Naive thymus-derived CD4-positive, alpha-beta T cell (primary cell): ENCODE measurements around the gene GAPVD1. TPM values are rescaled to one million over a fixed set of nuclear protein-coding genes. Genes with fewer than 3 reads are reported as not detected.

Experiments
- ATAC-seq: fragments of 150-1000 bp; cut with Tn5 transposase; 2 replicates; pipeline ENCODE4 v1.10.0; 2021; ENCODE audit warnings: mild to moderate bottlenecking, moderate library complexity
- CTCF ChIA-PET: fragments of 350-600 bp; sonication (Branson Sonifier 250); formaldehyde crosslinking; loops from one replicate; lab custom pipeline; 2021; ENCODE audit warnings: antibody characterized with exemption; lab: Charles Lee
- POLR2A ChIA-PET: fragments of 350-600 bp; sonication (Branson Sonifier 250); formaldehyde crosslinking; loops from one replicate; lab custom pipeline; 2021; ENCODE audit warnings: antibody characterized with exemption, inconsistent platforms; lab: Charles Lee
- DNase-seq, 9 donors: peaks; one replicate each; pipeline versions ENCODE4 v3.0.0 to v3.0.0-alpha.2; 2020 to 2022; ENCODE audit warnings: mixed read lengths in 1 of 9
- H3K27ac ChIP-seq: one replicate; pipeline ENCODE4 v1.7.0; 2013; ENCODE audit warnings: mild to moderate bottlenecking, low read depth, low read length, moderate library complexity
- H3K27me3 ChIP-seq, 2 donors: one replicate each; pipeline ENCODE4 v1.7.0; 2013; ENCODE audit warnings: low read length in 2 of 2, mild to moderate bottlenecking in 2 of 2, moderate library complexity in 2 of 2; ENCODE audit not compliant: control insufficient read depth in 2 of 2, insufficient read depth in 2 of 2
- H3K36me3 ChIP-seq, 3 experiments: 1 replicate in 2 of 3; 2 replicates in 1 of 3; pipeline ENCODE4 v1.7.0; 2013; ENCODE audit warnings: low read length in 3 of 3, mild to moderate bottlenecking in 3 of 3, moderate library complexity in 1 of 3; ENCODE audit not compliant: insufficient read depth in 3 of 3, control insufficient read depth in 2 of 3
- H3K4me1 ChIP-seq, 2 donors: one replicate each; pipeline ENCODE4 v1.7.0; 2013; ENCODE audit warnings: low read length in 2 of 2, mild to moderate bottlenecking in 2 of 2, moderate library complexity in 1 of 2; ENCODE audit not compliant: control insufficient read depth in 2 of 2, insufficient read depth in 2 of 2
- H3K4me3 ChIP-seq: 2 replicates; pipeline ENCODE4 v1.7.0; 2013; ENCODE audit warnings: mild to moderate bottlenecking, low read length
- H3K9me3 ChIP-seq, 3 experiments: 1 replicate in 2 of 3; 2 replicates in 1 of 3; pipeline ENCODE4 v1.7.0; 2013; ENCODE audit warnings: low read length in 3 of 3; ENCODE audit not compliant: control insufficient read depth in 2 of 3
- H3K27ac Mint-ChIP-seq, 9 donors: one replicate each; pipeline ENCODE4 v1.8.0; 2020 to 2022; ENCODE audit warnings: mixed read lengths in 9 of 9, mild to moderate bottlenecking in 8 of 9, moderate library complexity in 5 of 9, inconsistent platforms in 2 of 9
- H3K27me3 Mint-ChIP-seq, 5 donors: one replicate each; pipeline ENCODE4 v1.8.0; 2021 to 2022; ENCODE audit warnings: mixed read lengths in 5 of 5, mild to moderate bottlenecking in 1 of 5
- H3K36me3 Mint-ChIP-seq, 5 donors: one replicate each; pipeline ENCODE4 v1.8.0; 2020 to 2022; ENCODE audit warnings: mixed read lengths in 5 of 5, mild to moderate bottlenecking in 3 of 5, inconsistent platforms in 1 of 5
- H3K4me1 Mint-ChIP-seq, 7 donors: one replicate each; pipeline ENCODE4 v1.8.0; 2020 to 2022; ENCODE audit warnings: mixed read lengths in 7 of 7, mild to moderate bottlenecking in 3 of 7, inconsistent platforms in 1 of 7
- H3K4me3 Mint-ChIP-seq, 10 donors: one replicate each; pipeline ENCODE4 v1.8.0; 2020 to 2022; ENCODE audit warnings: mild to moderate bottlenecking in 10 of 10, mixed read lengths in 10 of 10, moderate library complexity in 6 of 10, inconsistent platforms in 2 of 10
- H3K9me3 Mint-ChIP-seq, 11 donors: one replicate each; pipeline ENCODE4 v1.8.0; 2020 to 2022; ENCODE audit warnings: mixed read lengths in 11 of 11, mild to moderate bottlenecking in 4 of 11, inconsistent platforms in 1 of 11, moderate library complexity in 1 of 11
- intact Hi-C, 2 donors: fragments of 100-400 bp; cut with micrococcal nuclease; formaldehyde crosslinking; loops; one replicate each; pipeline ENCODE4 v1.15.1; 2023
- polyA plus RNA-seq, 2 donors: library from polyadenylated mRNA; unstranded; fragments of 300-500 nt; fragmentation: Illumina TruSeq; gene quantifications; one replicate each; pipeline ENCODE4 v1.2.3, GENCODE V29; 2021
- total RNA-seq, 6 experiments: library from RNA in 5 of 6; stranded (reverse) in 5 of 6; gene quantifications; 1 replicate in 5 of 6; 2 replicates in 1 of 6; pipeline ENCODE4 v1.2.3 and lab custom pipeline; 2021 to 2026

The GAPVD1 gene
- total and polyA plus RNA-seq, 7 experiments from 2014 or later: 39.6 to 68.9 (median 61.7) TPM

DNA sequence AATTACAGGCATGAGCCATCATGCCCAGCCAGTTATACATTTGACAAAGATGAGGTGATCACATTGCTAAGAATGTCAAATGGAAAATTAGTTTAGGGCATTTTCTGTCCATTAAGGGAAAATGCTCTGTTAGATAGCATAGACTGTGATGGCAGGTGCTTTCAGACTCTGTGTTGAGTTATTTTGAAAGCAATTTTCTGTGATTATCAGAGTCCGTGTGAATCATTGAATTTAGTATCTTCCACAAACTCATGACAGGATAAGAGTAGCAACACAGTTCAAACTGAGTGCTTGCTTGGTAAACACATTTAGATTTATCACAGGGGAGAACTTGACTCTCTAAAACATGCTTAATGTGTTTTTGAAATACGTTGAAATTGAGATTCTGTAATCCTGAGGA, 69.0 kb downstream of the GAPVD1 start:
- Mint-ChIP-seq H3K4me1 (peaks cover 0 to 11% (median 0%) of the 10 kb centered on the region in 7 donors), H3K9me3 (no peaks in the 10 kb centered on the region), H3K27me3 (no peaks in the 10 kb centered on the region), H3K36me3 (peaks cover 10 to 53% (median 31%) of the 10 kb centered on the region in 5 donors), H3K4me3 (no peak overlapping the region), H3K27ac (no peak overlapping the region)
- Histone ChIP-seq H3K9me3 (no peaks in the 10 kb centered on the region), H3K27me3 (no peaks in the 10 kb centered on the region), H3K4me1 (no peaks in the 10 kb centered on the region), H3K36me3 (peaks cover 5 to 65% (median 20%) of the 10 kb centered on the region in 3 experiments), H3K27ac (no peak overlapping the region), H3K4me3 (no peak overlapping the region)
- ChIA-PET CTCF (no interaction called here), POLR2A (interaction anchor here (0.9 kb wide), 1 partner anchor 135 kb away, joined by 4 read pairs; no protein-coding TSS in a partner anchor)
- ATAC-seq (no peak), DNase-seq (no peak)
- intact Hi-C loops: no loop called here

DNA sequence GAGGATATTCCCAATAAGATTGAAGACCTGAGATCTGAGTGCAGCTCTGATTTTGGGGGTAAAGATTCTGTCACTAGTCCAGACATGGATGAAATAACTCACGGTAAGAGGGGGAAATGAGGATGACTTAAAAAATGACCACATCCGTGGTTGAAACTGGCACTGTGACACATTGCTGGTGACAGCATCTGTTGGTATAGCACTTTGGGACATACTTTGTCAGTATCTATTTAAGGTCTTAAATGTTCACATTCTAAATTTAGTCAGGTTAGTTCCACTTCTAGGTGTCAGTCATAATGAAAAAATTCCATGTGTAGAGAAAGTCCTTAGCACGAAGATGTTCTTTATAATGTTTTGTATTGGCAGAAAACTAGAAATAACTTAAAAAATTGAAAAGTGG, 70.9 kb downstream of the GAPVD1 start:
- no peaks in the 10 kb centered on the region for H3K9me3 Mint-ChIP-seq
- CTCF ChIA-PET: interaction anchor here (0.6 kb wide), 1 partner anchor 81 kb away, joined by 3 read pairs; no protein-coding TSS in a partner anchor
- peak overlapping the region in 3 of 9 donors; percentile 6 to 46 (median 44) for H3K27ac Mint-ChIP-seq
- POLR2A ChIA-PET: no interaction called here
- Histone ChIP-seq H3K4me3 (no peak overlapping the region), H3K9me3 (no peaks in the 10 kb centered on the region), H3K27me3 (no peaks in the 10 kb centered on the region), H3K27ac (no peak overlapping the region), H3K4me1 (no peaks in the 10 kb centered on the region), H3K36me3 (peaks cover 5 to 64% (median 20%) of the 10 kb centered on the region in 3 experiments)
- H3K36me3 Mint-ChIP-seq: peaks cover 10 to 43% (median 30%) of the 10 kb centered on the region in 5 donors
- no peak for DNase-seq
- H3K27me3 Mint-ChIP-seq: no peaks in the 10 kb centered on the region
- ATAC-seq: no peak
- no peak overlapping the region for H3K4me3 Mint-ChIP-seq
- H3K4me1 Mint-ChIP-seq: peaks cover 0 to 11% (median 0%) of the 10 kb centered on the region in 7 donors
- intact Hi-C loops: no loop called here

DNA sequence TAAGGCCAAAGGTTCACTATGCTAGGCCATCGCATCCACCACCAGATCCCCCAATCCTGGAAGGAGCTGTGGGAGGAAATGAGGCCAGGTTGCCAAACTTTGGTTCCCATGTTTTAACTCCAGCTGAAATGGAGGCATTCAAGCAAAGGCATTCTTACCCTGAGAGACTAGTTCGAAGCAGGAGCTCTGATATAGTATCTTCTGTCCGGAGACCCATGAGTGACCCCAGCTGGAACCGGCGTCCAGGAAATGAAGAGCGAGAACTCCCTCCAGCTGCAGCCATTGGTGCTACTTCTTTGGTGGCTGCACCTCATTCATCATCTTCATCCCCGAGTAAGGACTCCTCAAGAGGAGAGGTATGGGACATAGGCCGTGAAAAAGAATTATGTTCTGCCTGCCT, 75.6 kb downstream of the GAPVD1 start:
- no peak overlapping the region for H3K4me3 ChIP-seq
- Mint-ChIP-seq H3K4me3 (no peak overlapping the region), H3K36me3 (peaks cover 12 to 56% (median 27%) of the 10 kb centered on the region in 5 donors), H3K27me3 (no peaks in the 10 kb centered on the region), H3K27ac (no peak overlapping the region), H3K9me3 (no peaks in the 10 kb centered on the region), H3K4me1 (peaks cover 0 to 4% (median 0%) of the 10 kb centered on the region in 7 donors)
- no peak for ATAC-seq
- DNase-seq: no peak
- CTCF ChIA-PET: no interaction called here
- intact Hi-C loops: no loop called here
- no peaks in the 10 kb centered on the region for H3K9me3 ChIP-seq
- no peaks in the 10 kb centered on the region for H3K4me1 ChIP-seq
- POLR2A ChIA-PET: no interaction called here
- peaks cover 6 to 72% (median 11%) of the 10 kb centered on the region in 3 experiments for H3K36me3 ChIP-seq
- no peaks in the 10 kb centered on the region for H3K27me3 ChIP-seq
- H3K27ac ChIP-seq: no peak overlapping the region

DNA sequence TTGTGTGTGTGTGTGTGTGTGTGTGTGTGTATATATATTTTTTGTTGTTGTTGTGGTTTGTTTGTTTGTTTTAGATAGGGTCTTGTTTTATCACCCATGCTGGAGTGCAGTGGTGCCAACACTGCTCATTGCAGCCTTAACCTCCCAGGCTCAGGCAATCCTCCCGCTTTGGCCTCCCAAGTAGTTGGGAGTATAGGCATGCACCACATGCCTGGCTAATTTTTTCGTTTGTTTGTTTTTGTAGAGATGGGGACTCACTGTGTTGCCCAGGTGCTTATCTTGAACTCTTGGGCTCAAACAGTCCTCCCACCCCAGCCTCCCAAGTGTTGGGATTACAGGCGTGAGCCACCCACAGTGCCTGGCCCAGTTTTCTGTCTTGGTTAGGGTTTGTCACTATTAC, 77.3 kb downstream of the GAPVD1 start:
- ATAC-seq: no peak
- Mint-ChIP-seq H3K9me3 (no peaks in the 10 kb centered on the region), H3K36me3 (peaks cover 10 to 55% (median 28%) of the 10 kb centered on the region in 5 donors), H3K4me1 (no peaks in the 10 kb centered on the region), H3K27me3 (no peaks in the 10 kb centered on the region), H3K27ac (peak overlapping the region in 1 of 9 donors; percentile 35), H3K4me3 (no peak overlapping the region)
- no peaks in the 10 kb centered on the region for H3K9me3 ChIP-seq
- intact Hi-C loops: no loop called here
- H3K4me3 ChIP-seq: no peak overlapping the region
- no peak for DNase-seq
- ChIA-PET POLR2A (interaction anchor here (0.6 kb wide), 1 partner anchor 22 kb away, joined by 4 read pairs; no protein-coding TSS in a partner anchor), CTCF (no interaction called here)
- no peaks in the 10 kb centered on the region for H3K4me1 ChIP-seq
- no peak overlapping the region for H3K27ac ChIP-seq
- peaks cover 0 to 58% (median 7%) of the 10 kb centered on the region in 3 experiments for H3K36me3 ChIP-seq
- no peaks in the 10 kb centered on the region for H3K27me3 ChIP-seq

DNA sequence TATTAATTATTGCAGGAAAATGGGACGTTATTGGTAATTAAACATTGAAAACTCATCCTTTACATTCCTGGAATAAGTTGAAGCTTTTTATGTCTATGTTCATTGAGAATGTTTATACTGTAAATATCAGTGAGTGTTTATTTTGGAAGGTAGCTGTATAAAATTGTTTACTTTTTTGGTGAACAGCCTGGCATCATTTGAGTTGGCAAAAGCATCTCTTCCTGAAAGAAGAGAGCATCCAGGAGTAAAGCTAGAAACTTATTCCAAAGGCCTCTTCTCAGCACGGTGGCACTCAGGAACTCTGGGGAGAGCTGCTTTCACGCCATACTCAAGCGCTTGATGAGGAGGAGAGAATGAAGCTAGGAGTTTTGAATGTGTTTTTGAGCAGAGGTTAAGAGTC, 79.9 kb downstream of the GAPVD1 start:
- Mint-ChIP-seq H3K9me3 (no peaks in the 10 kb centered on the region), H3K4me3 (no peak overlapping the region), H3K27me3 (no peaks in the 10 kb centered on the region), H3K36me3 (peaks cover 11 to 61% (median 23%) of the 10 kb centered on the region in 5 donors), H3K4me1 (no peaks in the 10 kb centered on the region), H3K27ac (no peak overlapping the region)
- Histone ChIP-seq H3K27ac (no peak overlapping the region), H3K36me3 (peaks cover 0 to 65% (median 7%) of the 10 kb centered on the region in 3 experiments), H3K9me3 (no peaks in the 10 kb centered on the region), H3K4me1 (no peaks in the 10 kb centered on the region), H3K27me3 (no peaks in the 10 kb centered on the region), H3K4me3 (no peak overlapping the region)
- POLR2A ChIA-PET: interaction anchor here (1.1 kb wide), 1 partner anchor 37 kb away, joined by 3 read pairs; no protein-coding TSS in a partner anchor
- ATAC-seq (no peak), DNase-seq (no peak)
- intact Hi-C loops: no loop called here
- CTCF ChIA-PET: no interaction called here

DNA sequence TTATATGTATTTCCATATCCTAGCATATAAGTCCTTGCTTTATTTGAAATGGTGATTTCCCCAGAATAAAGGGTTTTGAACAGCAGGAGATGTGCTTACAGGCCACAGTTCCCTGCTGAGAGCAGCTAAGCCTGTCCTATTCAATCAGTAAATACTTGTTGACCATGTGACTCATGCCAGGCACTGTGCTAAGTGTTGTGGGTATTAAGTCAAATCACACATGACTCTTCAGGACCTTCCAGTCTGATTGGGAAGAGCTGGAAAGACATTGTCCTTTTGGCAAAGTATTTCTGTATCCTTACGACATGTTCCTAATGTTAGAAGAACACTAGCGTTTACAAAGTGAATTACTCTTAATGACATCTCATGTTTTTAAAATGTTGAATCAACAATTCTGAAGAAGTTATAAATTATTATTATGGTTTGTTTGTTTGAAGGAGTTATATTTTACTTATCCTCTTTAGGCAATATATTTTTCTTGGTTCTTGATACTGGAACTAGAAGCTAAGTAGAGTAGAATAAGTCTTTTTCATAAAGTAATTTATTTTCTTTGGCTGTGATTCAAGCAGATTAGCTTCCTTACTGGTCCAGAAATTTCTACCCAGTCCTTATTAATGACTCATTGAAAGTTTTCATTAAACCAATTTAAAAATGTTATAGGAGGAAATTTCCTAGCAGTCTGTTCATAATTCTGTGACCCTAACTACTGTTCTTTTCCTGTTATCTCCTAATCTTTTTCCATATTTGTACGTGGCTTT, 82.1 kb downstream of the GAPVD1 start:
- DNase-seq: no peak
- CTCF ChIA-PET: interaction anchor here (0.6 kb wide), 1 partner anchor 23 kb away, joined by 3 read pairs; no protein-coding TSS in a partner anchor
- peaks cover 10 to 65% (median 11%) of the 10 kb centered on the region in 3 experiments for H3K36me3 ChIP-seq
- H3K27me3 ChIP-seq: no peaks in the 10 kb centered on the region
- no peaks in the 10 kb centered on the region for H3K4me1 ChIP-seq
- no peak overlapping the region for H3K4me3 ChIP-seq
- H3K27ac ChIP-seq: no peak overlapping the region
- no peak overlapping the region for H3K27ac Mint-ChIP-seq
- H3K9me3 Mint-ChIP-seq: no peaks in the 10 kb centered on the region
- H3K9me3 ChIP-seq: no peaks in the 10 kb centered on the region
- intact Hi-C loops: no loop called here
- no peak overlapping the region for H3K4me3 Mint-ChIP-seq
- H3K4me1 Mint-ChIP-seq: no peaks in the 10 kb centered on the region
- H3K36me3 Mint-ChIP-seq: peaks cover 14 to 62% (median 21%) of the 10 kb centered on the region in 5 donors
- no peak for ATAC-seq
- H3K27me3 Mint-ChIP-seq: no peaks in the 10 kb centered on the region
- POLR2A ChIA-PET: interaction anchor here (0.9 kb wide), 1 partner anchor 18 kb away, joined by 3 read pairs; no protein-coding TSS in a partner anchor
